Neuron (in vitro differentiated cells): ENCODE results near the gene CCDC158.
"Not testable (repeated sequence)": the region's sequence is repeated elsewhere in the genome, so short reads cannot be mapped to it uniquely, and the experiment has no call there.

ENCODE experiments used
- H2AFZ ChIP-seq: one replicate; pipeline ENCODE4 v1.6.1; 2013; ENCODE audit warnings: low read depth, mild to moderate bottlenecking, inconsistent platforms, low read length, moderate library complexity
- H3K27me3 ChIP-seq: one replicate; pipeline ENCODE4 v1.6.1; 2013; ENCODE audit warnings: low read length; ENCODE audit not compliant: insufficient read depth
- H3K36me3 ChIP-seq: one replicate; pipeline ENCODE4 v1.6.1; 2013; ENCODE audit warnings: low read length; ENCODE audit not compliant: insufficient read depth
- H3K4me1 ChIP-seq: one replicate; pipeline ENCODE4 v1.6.1; 2013; ENCODE audit warnings: low read length; ENCODE audit not compliant: insufficient read depth
- H3K4me3 ChIP-seq: 2 replicates; pipeline ENCODE4 v1.5.1; 2013; ENCODE audit warnings: mild to moderate bottlenecking, low read length, moderate library complexity
- H3K9me3 ChIP-seq: one replicate; pipeline ENCODE4 v1.6.1; 2013; ENCODE audit warnings: low read length

The CCDC158 gene

DNA sequence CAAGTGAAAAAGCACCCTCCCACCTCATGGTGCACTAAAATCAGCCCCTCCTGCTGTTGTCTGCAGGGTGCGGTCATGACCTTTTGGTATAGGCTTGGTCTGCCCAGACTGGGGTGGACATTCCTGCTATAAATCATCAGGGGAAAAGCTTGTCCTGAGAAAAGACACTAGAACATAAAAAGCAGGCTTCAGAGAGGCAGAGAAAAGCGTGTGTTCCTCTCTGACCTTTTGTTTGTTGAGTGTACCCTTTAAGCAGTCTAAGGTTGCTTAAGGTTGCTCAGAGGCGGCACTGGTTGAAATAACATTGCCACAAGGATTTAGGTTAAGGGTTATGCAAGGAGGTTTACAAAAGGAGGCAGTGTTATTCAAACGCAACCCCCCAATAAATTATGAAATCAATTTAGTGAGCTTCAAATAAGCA lies 43.5 kb downstream of the CCDC158 start:
- Histone ChIP-seq H2AFZ (no peak overlapping the region), H3K4me3 (no peak overlapping the region), H3K36me3 (no peaks in the 10 kb centered on the region), H3K4me1 (peaks cover 11% of the 10 kb centered on the region), H3K27me3 (peaks cover 4% of the 10 kb centered on the region), H3K9me3 (peaks cover 8% of the 10 kb centered on the region)

DNA sequence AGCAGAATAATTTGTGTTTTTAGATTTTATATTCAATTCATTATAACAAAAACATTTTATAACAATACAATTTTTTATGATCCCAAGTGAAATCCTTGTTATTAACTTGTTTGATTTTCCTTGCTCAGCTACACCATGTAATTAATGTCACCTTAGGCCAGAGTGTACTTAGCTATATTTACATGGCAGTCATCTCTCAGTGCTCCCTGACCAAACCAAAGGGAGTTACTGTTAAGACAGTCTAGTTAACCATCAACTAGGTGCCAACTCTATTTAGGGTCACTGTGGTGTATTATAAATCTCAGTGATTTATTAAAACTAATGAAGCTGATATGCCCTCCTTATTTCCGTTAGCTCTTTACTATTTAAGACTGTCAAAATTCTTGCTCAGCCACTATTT lies 44.4 kb downstream of the CCDC158 start:
- H3K4me1 ChIP-seq: peaks cover 11% of the 10 kb centered on the region
- H3K36me3 ChIP-seq: no peaks in the 10 kb centered on the region
- no peak overlapping the region for H2AFZ ChIP-seq
- H3K9me3 ChIP-seq: peaks cover 8% of the 10 kb centered on the region
- no peak overlapping the region for H3K4me3 ChIP-seq
- peaks cover 4% of the 10 kb centered on the region for H3K27me3 ChIP-seq

- H3K4me3 ChIP-seq: no peak overlapping the region
- peaks cover 11% of the 10 kb centered on the region for H3K4me1 ChIP-seq
- peaks cover 2% of the 10 kb centered on the region for H3K9me3 ChIP-seq
- no peaks in the 10 kb centered on the region for H3K36me3 ChIP-seq
- peaks cover 4% of the 10 kb centered on the region for H3K27me3 ChIP-seq
- no peak overlapping the region for H2AFZ ChIP-seq
Observed at GRCh38 chr4:76375703-76376102, 45.2 kb downstream of the CCDC158 start.

GRCh38 chr4:76374798-76375197 lies 46.1 kb downstream of the CCDC158 start:
- peaks cover 11% of the 10 kb centered on the region for H3K4me1 ChIP-seq
- H3K36me3 ChIP-seq: no peaks in the 10 kb centered on the region
- H3K9me3 ChIP-seq: no peaks in the 10 kb centered on the region
- H3K4me3 ChIP-seq: no peak overlapping the region
- H3K27me3 ChIP-seq: peaks cover 7% of the 10 kb centered on the region
- no peak overlapping the region for H2AFZ ChIP-seq

GRCh38 chr4:76373919-76374552 lies 46.9 kb downstream of the CCDC158 start:
- no peak overlapping the region for H2AFZ ChIP-seq
- H3K36me3 ChIP-seq: no peaks in the 10 kb centered on the region
- peaks cover 7% of the 10 kb centered on the region for H3K27me3 ChIP-seq
- peaks cover 11% of the 10 kb centered on the region for H3K4me1 ChIP-seq
- no peak overlapping the region for H3K4me3 ChIP-seq
- no peaks in the 10 kb centered on the region for H3K9me3 ChIP-seq

GRCh38 chr4:76366737-76367136 lies 54.2 kb downstream of the CCDC158 start:
- Histone ChIP-seq H3K36me3 (no peaks in the 10 kb centered on the region), H3K4me1 (no peaks in the 10 kb centered on the region), H3K27me3 (peaks cover 10% of the 10 kb centered on the region), H3K9me3 (no peaks in the 10 kb centered on the region), H2AFZ (no peak overlapping the region), H3K4me3 (no peak overlapping the region)

- Histone ChIP-seq H2AFZ (no peak overlapping the region), H3K4me3 (no peak overlapping the region), H3K27me3 (peaks cover 9% of the 10 kb centered on the region), H3K4me1 (no peaks in the 10 kb centered on the region), H3K36me3 (no peaks in the 10 kb centered on the region), H3K9me3 (peaks cover 3% of the 10 kb centered on the region)
Observed at GRCh38 chr4:76365636-76366035, 55.3 kb downstream of the CCDC158 start.

- Histone ChIP-seq H3K4me3 (no peak overlapping the region), H3K27me3 (peaks cover 7% of the 10 kb centered on the region), H2AFZ (no peak overlapping the region), H3K9me3 (peaks cover 5% of the 10 kb centered on the region), H3K4me1 (no peaks in the 10 kb centered on the region), H3K36me3 (no peaks in the 10 kb centered on the region)
Observed at GRCh38 chr4:76364763-76365162, 56.2 kb downstream of the CCDC158 start.

GRCh38 chr4:76363556-76364290 lies 57.2 kb downstream of the CCDC158 start:
- no peak overlapping the region for H3K4me3 ChIP-seq
- peaks cover 6% of the 10 kb centered on the region for H3K9me3 ChIP-seq
- no peak overlapping the region for H2AFZ ChIP-seq
- no peaks in the 10 kb centered on the region for H3K36me3 ChIP-seq
- H3K4me1 ChIP-seq: no peaks in the 10 kb centered on the region
- peaks cover 7% of the 10 kb centered on the region for H3K27me3 ChIP-seq

- H3K4me1 ChIP-seq: no peaks in the 10 kb centered on the region
- H3K27me3 ChIP-seq: peaks cover 7% of the 10 kb centered on the region
- H3K4me3 ChIP-seq: no peak overlapping the region
- peaks cover 6% of the 10 kb centered on the region for H3K9me3 ChIP-seq
- no peaks in the 10 kb centered on the region for H3K36me3 ChIP-seq
- H2AFZ ChIP-seq: no peak overlapping the region
Observed at GRCh38 chr4:76361689-76362412, 59.1 kb downstream of the CCDC158 start.

GRCh38 chr4:76359881-76360466 lies 61.0 kb downstream of the CCDC158 start:
- not testable (repeated sequence) for H2AFZ ChIP-seq, H3K36me3 ChIP-seq, H3K4me3 ChIP-seq, H3K9me3 ChIP-seq, H3K27me3 ChIP-seq, H3K4me1 ChIP-seq

GRCh38 chr4:76357981-76358380 lies 63.0 kb downstream of the CCDC158 start:
- H3K36me3 ChIP-seq: no peaks in the 10 kb centered on the region
- no peak overlapping the region for H3K4me3 ChIP-seq
- peaks cover 6% of the 10 kb centered on the region for H3K9me3 ChIP-seq
- no peaks in the 10 kb centered on the region for H3K4me1 ChIP-seq
- H3K27me3 ChIP-seq: peaks cover under 1% of the 10 kb centered on the region
- H2AFZ ChIP-seq: no peak overlapping the region
